T-helper 9 cell (primary cell): ENCODE data around the gene CYB5RL.
"Not testable (repeated sequence)": the region's sequence is repeated elsewhere in the genome, so short reads cannot be mapped to it uniquely, and the experiment has no call there.

Source experiments
- DNase-seq: peaks from one replicate; pipeline ENCODE4 v3.0.0-alpha.2; 2020
- total RNA-seq, 2 donors: gene quantifications; one replicate each; lab custom pipeline; 2026; lab: John Stamatoyannopoulos, UW

The CYB5RL gene
- 2.2 to 4.8 reads per million in 2 donors for total RNA-seq

- DNase-seq: peak; percentile 80
Observed at GRCh38 chr1:54199765-54200518, at the start of gene CYB5RL, which contains the start of gene MRPL37. CYB5RL (minus strand) TSS chr1:54200030; CDS start chr1:54195616, 4,414 bp downstream. MRPL37 (plus strand) TSS chr1:54200167; CDS start chr1:54200244, 77 bp downstream.

GRCh38 chr1:54248966-54249365 is 49.1 kb upstream of the CYB5RL start:
- no peak for DNase-seq

- no peak for DNase-seq
Observed at GRCh38 chr1:54247863-54248515, 48.2 kb upstream of the CYB5RL start.

GRCh38 chr1:54246116-54246721 is 46.4 kb upstream of the CYB5RL start:
- no peak for DNase-seq

- DNase-seq: no peak
Observed at GRCh38 chr1:54245501-54245900, 45.7 kb upstream of the CYB5RL start.

GRCh38 chr1:54244655-54245054 is 44.8 kb upstream of the CYB5RL start:
- no peak for DNase-seq

GRCh38 chr1:54243022-54243421 is 43.2 kb upstream of the CYB5RL start:
- no peak for DNase-seq

GRCh38 chr1:54241364-54241763 is 41.5 kb upstream of the CYB5RL start:
- no peak for DNase-seq

GRCh38 chr1:54240741-54241335 is 41.0 kb upstream of the CYB5RL start:
- DNase-seq: no peak

- DNase-seq: no peak
Observed at GRCh38 chr1:54239631-54240031, 39.8 kb upstream of the CYB5RL start.

- no peak for DNase-seq
Observed at GRCh38 chr1:54239035-54239383, 39.2 kb upstream of the CYB5RL start.

GRCh38 chr1:54238353-54239034 is 38.7 kb upstream of the CYB5RL start:
- DNase-seq: no peak

GRCh38 chr1:54237586-54237985 is 37.8 kb upstream of the CYB5RL start:
- DNase-seq: no peak

GRCh38 chr1:54234284-54234683 is 34.5 kb upstream of the CYB5RL start:
- DNase-seq: no peak

GRCh38 chr1:54233196-54233595 is 33.4 kb upstream of the CYB5RL start:
- not testable (repeated sequence) for DNase-seq

- no peak for DNase-seq
Observed at GRCh38 chr1:54230507-54231339, 30.9 kb upstream of the CYB5RL start.

- DNase-seq: no peak
Observed at GRCh38 chr1:54229281-54229891, 29.6 kb upstream of the CYB5RL start.

GRCh38 chr1:54228638-54229079 is 28.8 kb upstream of the CYB5RL start:
- DNase-seq: no peak

- no peak for DNase-seq
Observed at GRCh38 chr1:54227891-54228310, 28.1 kb upstream of the CYB5RL start.

- DNase-seq: no peak
Observed at GRCh38 chr1:54227091-54227602, 27.3 kb upstream of the CYB5RL start.

GRCh38 chr1:54225986-54226559 is 26.2 kb upstream of the CYB5RL start:
- no peak for DNase-seq
